PFSK-1 (cell line): ENCODE data around the gene SUMO3.

Experiments
- FOXP2 ChIP-seq: optimal IDR thresholded peaks from 2 replicates; pipeline ENCODE3; 2011; ENCODE audit warnings: borderline replicate concordance, control low read depth, inconsistent platforms; ENCODE audit not compliant: insufficient read depth; ENCODE audit errors: extremely low read length, extremely low read depth
- POLR2AphosphoS5 ChIP-seq: IDR thresholded peaks from 2 replicates; pipeline ENCODE4 v1.6.1; 2012; ENCODE audit warnings: low read depth, mild to moderate bottlenecking, control low read depth, low read length, moderate library complexity
- SIN3A ChIP-seq: IDR thresholded peaks from 2 replicates; pipeline ENCODE4 v1.6.1; 2012; ENCODE audit warnings: mild to moderate bottlenecking, low read length, moderate library complexity, borderline replicate concordance; ENCODE audit not compliant: insufficient read depth
- TAF1 ChIP-seq: IDR thresholded peaks from 2 replicates; pipeline ENCODE4 v1.6.1; 2012; ENCODE audit warnings: low read length, control low read depth, borderline replicate concordance; ENCODE audit not compliant: insufficient read depth
- TF ChIP-seq, protein P1 (sequence below), 2 experiments: IDR thresholded peaks; 2 replicates each; pipeline versions ENCODE4 v1.6.1 to v1.8.0; 2011 to 2012; ENCODE audit warnings: low read depth in 2 of 2, low read length in 2 of 2, control low read depth in 1 of 2, inconsistent platforms in 1 of 2, mild to moderate bottlenecking in 1 of 2, moderate library complexity in 1 of 2; ENCODE audit not compliant: insufficient read depth in 1 of 2

DNA sequence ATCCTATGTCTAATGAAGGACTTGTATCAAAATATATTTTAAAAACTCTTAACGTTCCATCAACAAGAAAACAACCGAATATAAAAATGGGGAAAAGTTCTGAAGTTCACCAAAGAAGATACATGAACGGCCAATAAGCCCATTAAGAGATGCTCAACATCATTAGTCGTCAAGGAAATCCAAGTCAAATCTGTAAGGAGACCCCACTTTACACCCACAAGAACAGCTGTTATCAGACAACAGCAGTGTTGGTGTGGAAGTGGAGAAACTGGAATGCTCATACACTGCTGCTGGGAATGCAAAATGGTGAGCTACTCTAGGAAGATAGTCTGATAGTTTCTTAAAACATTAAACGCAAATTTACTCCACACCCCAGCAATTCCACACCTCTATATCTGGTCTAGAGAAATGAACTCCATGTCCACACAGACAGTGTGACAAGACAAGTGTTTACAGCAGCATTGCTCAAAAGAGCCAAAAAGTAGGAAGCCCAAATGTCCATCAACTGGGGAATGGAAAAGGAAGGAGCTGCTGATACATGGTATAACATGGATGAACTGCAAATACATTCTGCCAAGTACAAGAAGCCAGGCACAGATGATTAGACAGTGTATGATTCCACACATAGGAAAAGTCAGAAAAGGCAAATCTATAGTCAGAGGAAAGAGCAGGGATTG, 34.7 kb downstream of the SUMO3 start:
- no peak for TF ChIP-seq POLR2AphosphoS5
- no peak for TF ChIP-seq FOXP2
- TF ChIP-seq, protein P1, sequence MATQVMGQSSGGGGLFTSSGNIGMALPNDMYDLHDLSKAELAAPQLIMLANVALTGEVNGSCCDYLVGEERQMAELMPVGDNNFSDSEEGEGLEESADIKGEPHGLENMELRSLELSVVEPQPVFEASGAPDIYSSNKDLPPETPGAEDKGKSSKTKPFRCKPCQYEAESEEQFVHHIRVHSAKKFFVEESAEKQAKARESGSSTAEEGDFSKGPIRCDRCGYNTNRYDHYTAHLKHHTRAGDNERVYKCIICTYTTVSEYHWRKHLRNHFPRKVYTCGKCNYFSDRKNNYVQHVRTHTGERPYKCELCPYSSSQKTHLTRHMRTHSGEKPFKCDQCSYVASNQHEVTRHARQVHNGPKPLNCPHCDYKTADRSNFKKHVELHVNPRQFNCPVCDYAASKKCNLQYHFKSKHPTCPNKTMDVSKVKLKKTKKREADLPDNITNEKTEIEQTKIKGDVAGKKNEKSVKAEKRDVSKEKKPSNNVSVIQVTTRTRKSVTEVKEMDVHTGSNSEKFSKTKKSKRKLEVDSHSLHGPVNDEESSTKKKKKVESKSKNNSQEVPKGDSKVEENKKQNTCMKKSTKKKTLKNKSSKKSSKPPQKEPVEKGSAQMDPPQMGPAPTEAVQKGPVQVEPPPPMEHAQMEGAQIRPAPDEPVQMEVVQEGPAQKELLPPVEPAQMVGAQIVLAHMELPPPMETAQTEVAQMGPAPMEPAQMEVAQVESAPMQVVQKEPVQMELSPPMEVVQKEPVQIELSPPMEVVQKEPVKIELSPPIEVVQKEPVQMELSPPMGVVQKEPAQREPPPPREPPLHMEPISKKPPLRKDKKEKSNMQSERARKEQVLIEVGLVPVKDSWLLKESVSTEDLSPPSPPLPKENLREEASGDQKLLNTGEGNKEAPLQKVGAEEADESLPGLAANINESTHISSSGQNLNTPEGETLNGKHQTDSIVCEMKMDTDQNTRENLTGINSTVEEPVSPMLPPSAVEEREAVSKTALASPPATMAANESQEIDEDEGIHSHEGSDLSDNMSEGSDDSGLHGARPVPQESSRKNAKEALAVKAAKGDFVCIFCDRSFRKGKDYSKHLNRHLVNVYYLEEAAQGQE (IDR thresholded peaks at IDR 0.05; ENCODE audit: insufficient read depth in 1 of 2, low read depth in 2 of 2, low read length in 2 of 2) = no peak
- TF ChIP-seq SIN3A = no peak
- no peak for TF ChIP-seq TAF1
